NCI-H128 (cell line): ENCODE results near the gene DSCAML1.

Experiments used
- DNase-seq: peaks from one replicate; lab custom pipeline; 2025; ENCODE audit not compliant: unreplicated experiment; lab: John Stamatoyannopoulos, UW

Gene DSCAML1

DNA sequence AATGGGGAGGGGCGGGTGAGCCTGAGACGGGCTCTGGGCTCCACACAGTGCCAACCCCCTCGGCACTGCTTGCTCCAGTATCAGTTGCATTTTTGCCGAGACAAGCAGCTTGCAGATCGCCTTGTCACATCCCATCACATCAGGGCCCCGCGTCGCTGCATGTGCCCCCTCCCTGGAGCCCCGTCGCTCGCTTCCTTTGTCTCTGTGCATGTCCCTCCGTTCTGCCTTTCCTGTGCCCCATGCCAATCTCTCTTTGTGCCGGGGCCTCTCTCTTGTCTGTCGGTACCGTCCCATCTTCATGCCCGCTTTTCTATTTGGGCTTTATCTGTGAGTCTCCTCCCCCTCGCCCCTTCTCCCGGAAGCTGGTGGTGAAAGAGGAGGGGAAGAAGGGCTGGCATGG, 267.2 kb downstream of the DSCAML1 start:
- DNase-seq: no peak

DNA sequence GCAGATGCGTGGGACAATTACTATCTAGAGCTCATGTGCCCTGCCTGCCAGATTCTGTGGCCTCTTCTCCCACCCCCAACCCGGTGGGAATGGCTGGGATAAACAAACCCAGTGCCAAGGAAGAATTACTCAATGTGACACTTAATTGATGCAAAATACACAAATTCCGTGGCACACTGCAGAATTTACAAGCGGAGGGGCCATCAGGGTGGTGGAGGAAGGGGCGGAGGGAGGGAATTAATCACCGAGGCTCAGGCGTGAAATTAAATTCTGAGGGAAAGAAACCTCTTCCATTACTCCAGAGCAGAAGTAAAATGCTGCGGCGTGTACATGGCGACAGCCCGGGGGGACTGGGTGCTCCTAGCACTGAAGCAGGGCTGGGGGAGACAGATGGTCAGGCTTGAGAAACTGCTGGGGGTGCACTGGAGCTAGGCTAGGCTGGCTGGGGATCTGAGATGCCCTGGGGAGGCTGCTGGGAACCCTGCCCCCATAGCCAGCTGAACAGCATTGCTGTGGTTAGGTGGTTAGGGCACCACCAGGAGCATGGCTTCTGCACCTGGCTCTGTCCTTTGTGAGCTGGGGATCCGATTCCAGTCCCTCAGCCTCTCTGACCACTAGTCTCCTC, 268.8 kb downstream of the DSCAML1 start:
- no peak for DNase-seq

DNA sequence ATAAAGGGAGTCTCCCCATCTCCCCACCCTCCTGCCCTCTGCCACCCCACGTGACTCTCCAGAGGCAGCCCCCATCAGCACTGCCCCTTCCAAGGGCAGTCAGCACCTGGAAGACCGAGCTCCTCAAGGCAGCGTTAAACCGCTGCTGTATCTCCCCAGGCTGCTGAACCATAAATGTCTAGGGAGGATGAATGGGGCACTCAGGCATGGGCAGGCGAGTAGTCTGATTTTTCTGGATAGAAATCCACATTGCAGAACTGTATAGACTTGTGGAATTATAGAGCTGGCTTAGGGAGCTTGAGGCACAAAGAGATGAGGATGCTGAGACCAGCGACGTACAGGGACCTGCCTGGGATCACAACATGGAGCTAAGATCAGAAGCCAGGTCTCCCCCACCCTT, 269.7 kb downstream of the DSCAML1 start:
- no peak for DNase-seq

DNA sequence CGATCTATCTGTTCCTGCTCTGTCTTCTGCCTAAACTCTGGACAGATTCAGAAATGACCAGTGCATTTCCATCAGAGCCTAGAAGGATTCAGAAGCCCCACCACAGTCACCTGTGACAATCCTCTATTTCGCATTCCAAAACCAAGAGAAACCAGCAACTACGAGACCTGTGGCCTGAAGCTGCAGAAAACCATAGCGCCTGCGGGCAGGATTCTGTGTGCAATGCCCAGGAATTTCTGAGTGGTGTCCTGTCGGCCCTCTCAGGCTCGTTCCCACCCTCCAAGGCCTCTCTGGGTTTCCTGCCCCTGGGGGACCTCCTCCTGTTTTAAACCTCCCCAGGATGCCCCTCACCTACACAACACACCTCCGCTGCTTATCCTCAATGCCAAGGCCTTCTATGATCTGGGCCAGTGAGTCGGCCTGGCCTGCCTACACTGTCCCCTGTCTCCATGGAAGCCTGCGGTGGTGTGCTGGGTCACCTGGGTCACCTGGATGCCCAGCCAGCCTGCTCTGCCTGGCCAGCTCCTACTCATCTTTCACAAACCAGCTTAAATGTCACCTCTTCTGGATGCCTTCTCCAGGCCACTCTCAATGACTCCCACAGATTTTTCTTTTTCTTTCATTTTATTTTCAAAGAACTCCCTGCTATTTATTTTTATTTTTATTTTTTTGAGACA, 271.0 kb downstream of the DSCAML1 start:
- DNase-seq: no peak

DNA sequence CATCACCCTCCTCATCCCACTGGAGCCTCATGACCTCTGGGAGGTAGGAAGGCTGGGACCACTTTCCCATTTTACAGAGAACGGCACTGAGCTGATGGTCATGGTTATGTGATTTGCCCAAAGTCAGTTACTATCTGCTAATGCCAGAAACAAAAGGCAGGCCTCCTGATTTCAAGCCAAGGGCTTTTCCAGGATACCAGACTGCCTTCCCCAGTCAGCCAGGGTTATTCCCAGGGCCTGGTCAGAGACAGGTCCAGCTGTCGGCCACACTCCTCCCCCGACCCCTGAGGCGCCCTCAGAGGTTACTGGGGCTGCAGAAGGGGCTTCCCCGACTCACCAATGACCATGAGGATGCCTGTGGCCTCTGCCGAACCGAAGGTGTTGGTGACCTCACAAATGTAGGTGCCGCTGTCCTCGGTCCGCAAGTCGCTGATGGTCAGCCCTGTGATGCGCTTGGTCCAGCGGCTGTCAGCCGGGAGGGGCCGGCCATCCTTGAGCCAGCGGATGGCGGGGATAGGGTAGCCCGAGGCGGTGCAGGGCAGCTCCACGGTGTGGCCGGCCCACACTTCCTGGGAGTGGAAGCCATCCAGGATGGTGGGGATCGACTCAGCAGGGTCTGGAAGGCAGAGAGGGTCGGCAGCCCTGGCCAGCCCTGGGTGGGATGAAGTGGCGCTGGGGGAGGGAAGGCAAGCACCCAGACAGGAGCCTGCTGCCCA, 272.4 kb downstream of the DSCAML1 start:
- no peak for DNase-seq

DNA sequence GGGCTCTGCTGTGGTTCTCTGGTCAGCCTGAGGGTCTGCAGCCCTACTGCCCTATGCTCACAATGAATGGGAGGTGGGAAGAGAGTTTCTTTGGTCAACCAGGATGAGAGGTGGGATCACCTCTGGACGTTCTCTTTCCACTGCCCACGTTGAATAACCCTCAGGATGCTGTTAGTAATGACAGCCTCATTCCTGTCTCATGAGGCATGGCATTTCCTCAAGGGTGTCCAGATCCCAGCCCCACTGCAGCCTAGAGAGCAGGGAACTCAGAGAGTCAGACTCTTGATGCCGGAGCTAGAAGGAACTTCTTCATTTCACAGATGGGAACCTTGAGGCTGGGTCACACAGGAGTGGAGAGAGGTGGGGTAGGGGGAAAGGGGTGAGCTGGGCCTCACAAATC, 273.3 kb downstream of the DSCAML1 start:
- no peak for DNase-seq

DNA sequence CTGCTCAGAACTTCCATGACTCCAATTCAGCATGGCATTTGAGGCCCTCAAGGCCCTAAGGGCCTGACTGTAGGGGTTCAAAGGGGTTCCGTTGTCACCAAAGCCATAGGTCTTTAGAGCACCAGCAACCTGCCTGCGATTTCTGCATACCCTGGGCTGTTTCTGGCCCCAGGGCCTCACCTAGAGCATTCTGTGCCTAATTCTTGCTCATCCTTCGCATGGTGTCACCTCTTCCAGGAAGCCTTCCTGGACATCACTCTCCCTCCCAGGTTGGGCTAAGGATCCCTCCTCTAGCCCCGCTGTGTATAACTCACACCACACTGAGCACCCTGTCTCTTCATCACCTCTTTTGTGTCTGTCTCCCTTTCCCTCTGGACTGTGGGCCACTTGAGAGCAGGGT, 275.0 kb downstream of the DSCAML1 start:
- no peak for DNase-seq

DNA sequence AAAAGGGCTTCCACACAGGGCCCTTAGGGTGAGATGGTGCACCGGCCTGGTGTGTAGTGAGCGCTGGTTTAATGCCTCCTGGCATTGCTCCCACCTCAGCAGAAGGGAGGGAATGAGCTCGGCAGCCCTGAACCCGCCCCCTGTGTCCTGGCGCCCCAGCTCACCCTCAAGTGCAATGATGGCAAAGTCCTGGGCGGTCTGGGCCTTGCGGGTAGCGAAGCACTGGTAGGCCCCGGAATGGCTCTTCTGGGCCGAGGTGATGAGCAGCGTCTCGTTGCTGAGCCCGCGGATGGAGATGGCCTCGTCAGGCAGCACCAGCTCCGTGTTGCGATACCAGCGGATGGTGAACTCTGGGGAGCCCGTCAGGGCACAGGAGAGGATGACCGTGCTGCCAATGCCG, 276.1 kb downstream of the DSCAML1 start:
- no peak for DNase-seq

DNA sequence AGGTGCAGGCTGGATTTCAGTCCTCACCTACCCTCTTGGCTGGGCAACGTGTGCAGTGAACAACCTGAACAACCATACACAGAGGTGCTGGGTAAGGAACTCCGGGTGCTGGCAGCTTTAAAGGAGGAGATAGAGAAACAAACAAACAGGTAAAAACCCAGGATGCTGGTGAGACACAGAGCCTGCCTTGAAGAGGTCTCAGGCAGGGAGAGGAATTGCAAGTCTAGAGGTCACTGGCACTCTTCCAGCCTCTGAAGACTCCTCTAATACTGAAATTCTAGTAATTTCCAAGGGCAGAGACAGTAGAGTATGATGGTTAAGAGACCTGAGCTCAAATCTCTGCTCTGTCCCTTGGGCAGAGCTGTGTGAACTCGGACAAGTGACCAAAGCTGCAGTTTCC, 276.8 kb downstream of the DSCAML1 start:
- DNase-seq: no peak

DNA sequence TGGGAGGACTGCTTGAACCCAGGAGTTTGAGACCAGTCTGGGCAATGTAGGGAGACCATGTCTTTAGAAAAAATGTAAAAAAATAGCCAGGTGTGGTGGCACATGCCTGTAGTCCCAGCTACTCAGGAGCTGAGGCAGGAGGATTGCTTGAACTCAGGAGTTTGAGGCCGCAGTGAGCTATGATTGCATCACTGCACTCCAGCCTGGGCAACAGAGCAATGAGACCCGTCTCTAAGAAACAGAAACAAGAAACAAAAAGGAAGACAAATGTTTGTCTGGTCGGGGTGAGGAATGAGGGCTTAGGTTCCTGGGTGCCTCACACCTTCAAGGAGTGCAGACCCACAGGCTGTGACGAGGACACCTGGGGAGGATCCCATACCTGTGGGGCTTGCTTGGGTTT, 277.4 kb downstream of the DSCAML1 start:
- no peak for DNase-seq

DNA sequence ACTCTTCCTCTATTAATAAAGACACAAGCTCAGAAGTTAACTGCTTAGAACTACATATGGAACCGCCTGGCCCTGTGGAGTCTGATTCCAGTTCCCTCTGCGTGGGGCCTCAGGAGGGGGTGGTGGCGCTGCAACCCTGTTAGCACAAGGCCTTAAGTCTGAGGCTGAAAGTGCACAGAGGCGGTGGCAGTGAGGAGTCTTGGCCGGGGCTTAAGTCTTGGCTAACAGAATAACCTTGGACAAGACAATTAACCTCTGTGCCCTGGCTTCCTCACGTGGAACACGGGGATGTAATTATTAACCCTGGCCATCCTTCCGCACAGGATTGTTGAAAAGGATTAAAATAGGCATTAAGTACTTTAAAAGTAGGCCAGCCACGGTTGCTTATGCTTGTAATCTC, 277.8 kb downstream of the DSCAML1 start:
- no peak for DNase-seq

DNA sequence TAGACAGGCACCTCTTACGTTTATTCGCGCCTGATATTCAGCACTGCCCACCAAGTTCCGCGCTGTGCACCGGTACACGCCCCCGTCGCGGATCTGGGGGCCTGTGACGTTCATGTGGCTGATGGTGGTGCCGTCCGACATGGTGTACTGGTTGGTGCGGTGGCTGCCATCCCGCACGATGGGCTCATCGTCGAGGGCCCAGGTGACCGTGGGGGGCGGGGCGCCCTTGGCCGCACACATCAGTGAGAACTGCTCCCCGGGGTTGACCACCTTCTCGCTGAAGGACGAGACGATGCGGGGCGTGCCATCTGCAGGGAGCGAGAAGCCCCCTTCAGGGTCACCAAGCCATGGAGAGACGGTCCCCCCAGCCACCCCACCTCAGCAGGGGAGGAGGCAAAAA, 278.6 kb downstream of the DSCAML1 start:
- no peak for DNase-seq

DNA sequence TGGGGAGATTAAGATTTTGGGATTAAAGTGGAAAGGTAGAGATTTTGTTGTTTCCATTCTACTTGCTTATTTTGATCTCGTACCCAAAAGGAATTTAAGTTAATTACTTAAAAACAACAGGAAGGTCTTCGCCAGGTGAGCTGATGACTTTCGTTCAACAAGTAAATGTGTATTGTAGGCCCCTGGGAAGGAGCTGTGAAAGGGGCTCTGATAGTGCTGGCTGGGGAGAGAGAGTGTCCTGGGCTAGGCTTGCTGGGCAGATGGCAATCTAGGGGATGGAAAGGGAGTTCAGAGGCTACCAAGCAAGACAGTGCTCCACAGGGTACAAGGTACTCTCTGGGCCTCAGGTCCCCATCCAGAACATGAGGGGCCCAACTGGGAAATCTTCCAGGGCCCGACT, 279.9 kb downstream of the DSCAML1 start:
- DNase-seq: no peak

DNA sequence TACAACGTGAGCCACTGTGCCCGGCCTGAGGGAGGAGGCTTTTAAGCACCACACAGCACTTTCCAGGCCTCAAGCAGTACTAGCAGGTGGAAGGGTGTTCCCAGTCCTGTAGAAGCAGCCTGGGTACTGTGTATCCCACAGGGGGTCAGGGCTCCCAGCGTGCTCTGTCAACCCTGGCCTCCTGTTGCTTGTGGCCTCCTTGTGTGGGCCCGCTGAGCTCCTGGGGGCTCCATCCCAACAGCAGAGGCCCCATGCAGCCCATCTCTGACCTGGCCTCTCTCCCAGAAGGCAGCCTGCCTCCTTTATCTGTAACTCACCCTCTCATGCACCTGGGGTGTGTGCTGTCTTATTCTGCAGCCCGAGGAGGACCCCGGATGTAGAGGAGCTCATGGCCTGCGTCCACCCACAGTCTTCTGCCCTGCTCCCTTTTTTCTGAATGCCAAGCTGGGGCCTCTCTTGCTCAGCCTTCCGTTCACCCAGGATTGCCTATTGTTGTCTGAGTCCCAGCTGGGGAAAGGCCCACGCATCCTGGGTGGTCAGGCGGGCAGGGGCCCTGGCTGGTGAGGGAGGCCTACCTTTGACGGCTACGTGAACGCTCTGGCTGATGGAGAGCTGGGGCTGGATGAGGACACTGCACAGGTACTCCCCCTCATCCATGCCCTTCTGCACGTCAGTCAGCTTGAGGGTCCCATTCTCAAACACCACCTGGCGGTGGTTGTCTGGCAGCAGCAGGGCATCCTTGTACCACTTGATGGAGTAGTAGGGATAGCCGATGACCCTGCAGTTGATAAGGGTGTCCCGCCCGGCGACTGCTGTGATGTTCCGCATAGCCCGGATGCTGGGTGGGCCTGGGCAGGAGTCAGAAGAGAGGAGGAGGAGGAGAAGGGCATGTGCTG, 280.9 kb downstream of the DSCAML1 start:
- no peak for DNase-seq

DNA sequence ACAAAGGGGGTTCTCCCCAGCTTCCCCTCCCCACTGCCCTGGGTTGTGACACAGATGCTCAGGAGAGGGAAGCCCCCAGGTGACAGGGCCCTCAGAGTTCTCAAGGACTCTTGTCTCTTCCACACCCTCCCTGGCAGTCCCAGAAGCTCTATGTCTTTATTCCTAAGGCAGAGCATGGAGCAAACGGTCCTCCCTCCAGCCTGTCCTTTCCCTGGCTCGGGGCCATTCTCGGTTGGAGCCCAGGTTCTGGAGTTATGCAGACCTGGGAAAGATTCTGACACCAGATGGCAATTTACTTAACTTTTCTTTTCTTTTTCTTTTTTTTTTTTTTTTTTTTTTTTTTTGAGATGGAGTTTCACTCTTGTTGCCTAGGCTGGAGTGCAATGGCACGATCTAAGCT, 282.8 kb downstream of the DSCAML1 start:
- DNase-seq: no peak

DNA sequence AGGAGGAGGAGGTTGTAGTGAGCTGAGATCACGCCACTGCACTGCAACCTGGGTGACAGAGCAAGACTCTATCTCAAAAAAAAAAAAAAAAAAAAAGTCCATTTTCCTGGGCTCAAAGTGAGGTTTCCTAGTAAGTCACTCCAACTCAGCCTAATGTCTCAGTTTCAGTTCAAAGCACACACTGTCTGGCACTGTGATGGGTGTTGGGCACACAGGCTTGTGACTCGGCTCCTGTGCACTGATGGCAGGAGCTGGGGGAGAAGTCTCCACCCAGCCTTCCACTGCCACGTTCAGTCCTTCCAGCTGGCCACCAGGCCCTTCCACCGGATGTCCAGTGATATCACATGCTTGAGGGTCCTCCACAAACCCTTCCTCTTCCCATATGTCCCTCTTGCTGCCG, 283.4 kb downstream of the DSCAML1 start:
- no peak for DNase-seq

DNA sequence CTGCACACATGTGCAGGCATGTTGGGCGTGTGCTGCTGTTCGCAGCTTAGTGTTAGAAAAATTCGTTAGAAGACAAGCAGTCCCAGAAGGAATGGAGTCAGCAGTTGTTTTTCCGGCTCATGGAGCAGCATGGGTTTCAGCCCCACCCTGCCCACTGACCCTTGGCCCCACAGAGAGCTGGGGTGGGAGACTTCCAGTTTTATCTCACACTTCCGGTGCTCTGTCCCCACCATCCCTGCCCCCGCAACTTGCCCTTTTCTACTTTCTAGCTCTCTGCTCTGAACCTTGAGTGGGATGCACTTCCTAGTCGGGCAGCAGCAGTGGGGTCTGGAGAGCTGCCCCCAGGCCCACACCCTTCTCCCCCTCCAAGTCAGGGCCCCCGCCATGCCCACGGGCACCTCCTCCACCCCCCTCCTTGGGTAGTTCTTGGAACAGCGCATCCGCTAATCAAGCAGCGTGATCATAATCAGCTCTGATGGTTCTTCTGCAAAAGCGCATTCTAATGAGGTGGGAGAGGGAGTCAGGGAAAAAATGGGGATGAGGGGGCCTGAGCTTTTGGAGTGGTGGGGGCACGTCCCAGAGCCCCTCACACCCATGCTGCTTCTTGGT, 285.0 kb downstream of the DSCAML1 start:
- no peak for DNase-seq

DNA sequence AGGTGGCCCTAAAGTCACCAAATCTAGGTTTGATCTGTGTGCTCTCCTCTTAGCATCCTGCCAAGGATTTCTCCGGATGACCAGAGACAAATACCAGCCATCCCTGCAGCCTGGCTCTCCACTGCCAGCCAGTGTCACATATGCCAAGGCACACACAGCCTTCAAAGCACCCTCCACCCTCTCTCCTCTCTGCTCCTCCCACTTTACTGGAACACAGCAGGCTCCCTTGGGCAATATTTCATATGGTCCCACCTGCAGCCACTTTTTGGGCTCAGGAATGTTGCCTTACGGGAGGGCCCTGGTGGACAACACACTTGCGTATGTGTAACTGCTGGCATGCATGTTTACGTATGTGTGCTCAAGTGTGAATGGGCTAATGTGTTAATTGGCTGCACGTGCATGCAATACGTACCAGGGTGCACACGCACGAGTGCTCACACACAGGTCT, 285.5 kb downstream of the DSCAML1 start:
- no peak for DNase-seq

DNA sequence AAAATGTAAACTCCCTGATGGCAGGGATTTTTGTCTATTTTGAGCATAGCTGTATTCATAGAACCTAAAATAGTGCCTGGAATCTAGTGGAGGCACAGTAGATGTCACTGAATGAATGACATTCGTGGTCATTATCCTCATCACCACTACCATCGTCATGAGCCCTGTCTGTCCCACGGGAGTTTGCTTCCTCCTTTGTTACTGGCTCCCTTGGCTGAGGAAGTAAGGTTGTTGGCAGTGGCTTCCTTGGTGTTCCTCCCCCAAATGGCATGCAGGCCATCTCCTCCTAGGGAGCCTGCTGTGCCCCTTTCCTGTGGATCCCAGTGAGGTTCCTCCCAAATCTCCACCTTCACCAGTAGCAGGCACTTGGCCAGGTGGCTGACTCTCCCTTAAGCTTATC, 286.4 kb downstream of the DSCAML1 start:
- DNase-seq: no peak

DNA sequence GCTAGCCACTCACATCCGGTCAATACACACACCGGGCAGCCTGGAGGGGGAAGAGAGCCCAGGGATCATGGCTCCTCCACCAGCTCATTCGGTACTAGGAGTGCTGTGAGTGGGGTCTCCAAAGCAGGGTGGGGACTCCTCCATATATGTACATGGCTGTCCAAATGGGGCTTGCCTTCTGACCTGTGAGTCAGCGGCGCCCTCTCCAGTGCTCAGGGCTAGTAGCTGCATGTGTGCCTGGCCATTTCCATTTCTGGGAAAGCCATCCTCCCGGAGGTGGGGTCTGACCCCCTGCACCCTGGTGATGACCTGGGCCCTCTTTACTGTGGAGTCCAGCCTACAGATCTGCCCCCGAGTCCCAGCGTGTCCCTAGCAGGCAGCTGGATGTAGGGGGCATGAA, 287.5 kb downstream of the DSCAML1 start:
- no peak for DNase-seq

DNA sequence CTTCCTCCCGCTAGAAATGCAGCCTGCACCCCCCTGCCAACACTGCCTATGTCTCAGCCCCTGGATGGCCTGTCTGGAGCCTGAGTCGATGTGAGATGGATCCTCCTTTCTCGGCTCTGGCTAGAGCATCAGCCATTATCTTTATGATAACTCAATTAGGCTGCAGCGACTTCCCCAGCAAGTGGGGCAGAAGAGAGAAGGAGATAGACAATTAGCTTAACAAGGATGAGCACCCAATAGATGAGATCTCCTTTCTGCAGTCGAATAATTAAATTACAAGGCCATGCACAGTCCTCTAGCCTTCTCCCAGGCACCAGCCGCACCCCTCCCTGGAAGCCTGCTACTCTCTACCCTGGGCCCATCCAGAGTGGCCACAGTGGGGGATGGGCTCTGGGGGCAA, 290.0 kb downstream of the DSCAML1 start:
- DNase-seq: no peak
